Suprapubic skin (tissue), 4 donors: ENCODE data around the gene ZNF410. TPM values are rescaled to one million over a fixed set of nuclear protein-coding genes. Genes with fewer than 3 reads are reported as not detected.

ENCODE experiments used
- DNase-seq, 2 donors: peaks; one replicate each; pipeline ENCODE4 v3.0.0-alpha.2; 2019; ENCODE audit warnings: low spot score in 2 of 2
- H3K27ac ChIP-seq: fragments of 200-600 bp; sonication (generic); one replicate; pipeline ENCODE4 v1.5.1; 2019
- H3K27me3 ChIP-seq: fragments of 200-600 bp; sonication (generic); one replicate; pipeline ENCODE4 v1.5.1; 2019
- H3K36me3 ChIP-seq: fragments of 200-600 bp; sonication (generic); one replicate; pipeline ENCODE4 v1.5.1; 2019
- H3K4me1 ChIP-seq: fragments of 200-600 bp; sonication (generic); one replicate; pipeline ENCODE4 v1.5.1; 2019
- H3K4me3 ChIP-seq: fragments of 200-600 bp; sonication (generic); one replicate; pipeline ENCODE4 v1.5.1; 2019; ENCODE audit warnings: mild to moderate bottlenecking
- H3K9me3 ChIP-seq: fragments of 200-600 bp; sonication (generic); one replicate; pipeline ENCODE4 v1.5.1; 2019
- CTCF ChIP-seq, 2 donors: fragments of 200-600 bp in 1 of 2; fragments of 450-650 bp in 1 of 2; sonication (generic) in 1 of 2; IDR thresholded peaks; one replicate each; pipeline ENCODE4 v1.5.1; 2016 to 2019; ENCODE audit warnings: antibody characterized with exemption in 2 of 2, mild to moderate bottlenecking in 1 of 2, moderate library complexity in 1 of 2
- EP300 ChIP-seq: sonication (generic); formaldehyde crosslinking; IDR thresholded peaks from one replicate; pipeline ENCODE4 v1.6.1; 2017; ENCODE audit warnings: antibody characterized with exemption
- POLR2A ChIP-seq, 2 donors: fragments of 450-650 bp; IDR thresholded peaks; one replicate each; pipeline ENCODE4 v1.6.1; 2017; ENCODE audit warnings: antibody characterized with exemption in 2 of 2, mild to moderate bottlenecking in 2 of 2, moderate library complexity in 2 of 2
- POLR2AphosphoS5 ChIP-seq, 3 donors: sonication (generic); formaldehyde crosslinking; IDR thresholded peaks; one replicate each; pipeline ENCODE4 v1.6.1; 2017; ENCODE audit warnings: antibody characterized with exemption in 3 of 3
- WGBS: methylation state at CpG from one replicate; pipeline ENCODE4 v1.1.5; 2018; 5-methylcytosine and 5-hydroxymethylcytosine counted together
- total RNA-seq, 4 donors: library from RNA; depleted of rRNA; stranded (reverse); fragments of >200 nt; gene quantifications; one replicate each; pipeline ENCODE4 v1.1.0, GENCODE V29; 2016

The ZNF410 gene
- total RNA-seq, 4 donors from 2014 or later, result 51.9 to 71.2 (median 60.4) TPM

DNA sequence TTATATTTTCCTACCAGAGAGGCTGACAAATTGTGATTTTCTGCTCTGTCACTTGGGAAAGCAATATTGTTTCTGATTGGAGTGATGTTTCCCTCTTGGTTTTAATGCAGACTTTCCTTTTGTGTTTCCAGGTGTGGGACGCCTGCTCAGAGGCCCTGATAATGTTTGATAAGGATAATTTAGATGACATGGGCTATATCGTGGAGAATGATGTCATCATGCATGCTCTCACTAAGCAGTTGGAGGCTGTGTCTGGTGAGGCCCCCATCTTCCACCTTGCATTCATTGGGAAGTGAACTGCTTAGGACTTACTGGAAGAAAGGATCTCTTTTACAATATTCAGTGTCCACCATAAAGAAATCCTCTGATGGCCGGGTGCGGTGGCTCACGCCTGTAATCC lies 69.0 kb downstream of the ZNF410 start:
- no peaks in the 10 kb centered on the region for H3K9me3 ChIP-seq
- H3K4me1 ChIP-seq, result peaks cover 6% of the 10 kb centered on the region
- TF ChIP-seq CTCF (IDR thresholded peaks at IDR 0.05) (no peak), POLR2A (IDR thresholded peaks at IDR 0.05) (no peak), EP300 (no peak), POLR2AphosphoS5 (IDR thresholded peaks at IDR 0.05) (no peak)
- H3K27ac ChIP-seq, result no peak overlapping the region
- no peak overlapping the region for H3K4me3 ChIP-seq
- H3K36me3 ChIP-seq, result peaks cover 74% of the 10 kb centered on the region
- no peaks in the 10 kb centered on the region for H3K27me3 ChIP-seq
- 87% methylated on average over 5 of the region's 5 CpGs for WGBS
- no peak for DNase-seq

DNA sequence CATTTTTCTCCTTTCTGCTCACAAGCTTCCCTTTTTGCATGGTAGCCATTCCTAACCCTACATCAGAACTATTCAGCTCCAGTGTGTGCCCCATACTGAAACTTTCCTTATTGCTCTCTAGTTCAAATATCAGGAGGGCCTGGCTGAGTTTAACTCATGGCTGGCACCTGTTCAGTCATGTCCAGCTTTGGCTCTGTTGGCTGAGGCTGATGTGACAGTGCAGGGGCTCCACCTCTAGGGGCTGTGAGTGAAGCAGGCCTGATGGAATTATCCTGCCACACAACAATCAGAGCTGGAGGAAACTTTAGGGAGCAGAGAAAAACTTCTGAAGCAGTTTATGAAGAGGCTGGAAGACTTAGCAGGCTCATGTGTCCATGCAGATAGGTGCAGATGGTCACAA lies 71.9 kb downstream of the ZNF410 start:
- Histone ChIP-seq H3K27ac (no peak overlapping the region), H3K4me1 (no peaks in the 10 kb centered on the region), H3K9me3 (no peaks in the 10 kb centered on the region), H3K36me3 (peaks cover 95% of the 10 kb centered on the region), H3K4me3 (no peak overlapping the region), H3K27me3 (no peaks in the 10 kb centered on the region)
- no peak for DNase-seq
- TF ChIP-seq EP300 (no peak), POLR2A (IDR thresholded peaks at IDR 0.05) (no peak), CTCF (IDR thresholded peaks at IDR 0.05) (no peak), POLR2AphosphoS5 (IDR thresholded peaks at IDR 0.05) (no peak)

GRCh38 chr14:73961192-73961591 lies 74.5 kb downstream of the ZNF410 start:
- TF ChIP-seq EP300 (no peak), CTCF (IDR thresholded peaks at IDR 0.05) (no peak), POLR2AphosphoS5 (IDR thresholded peaks at IDR 0.05) (no peak), POLR2A (IDR thresholded peaks at IDR 0.05) (no peak)
- H3K27me3 ChIP-seq, result no peaks in the 10 kb centered on the region
- H3K4me3 ChIP-seq, result no peak overlapping the region
- WGBS, result 94% methylated on average over 12 of the region's 12 CpGs
- no peak for DNase-seq
- no peaks in the 10 kb centered on the region for H3K9me3 ChIP-seq
- no peaks in the 10 kb centered on the region for H3K4me1 ChIP-seq
- H3K36me3 ChIP-seq, result peaks cover 86% of the 10 kb centered on the region
- H3K27ac ChIP-seq, result no peak overlapping the region

DNA sequence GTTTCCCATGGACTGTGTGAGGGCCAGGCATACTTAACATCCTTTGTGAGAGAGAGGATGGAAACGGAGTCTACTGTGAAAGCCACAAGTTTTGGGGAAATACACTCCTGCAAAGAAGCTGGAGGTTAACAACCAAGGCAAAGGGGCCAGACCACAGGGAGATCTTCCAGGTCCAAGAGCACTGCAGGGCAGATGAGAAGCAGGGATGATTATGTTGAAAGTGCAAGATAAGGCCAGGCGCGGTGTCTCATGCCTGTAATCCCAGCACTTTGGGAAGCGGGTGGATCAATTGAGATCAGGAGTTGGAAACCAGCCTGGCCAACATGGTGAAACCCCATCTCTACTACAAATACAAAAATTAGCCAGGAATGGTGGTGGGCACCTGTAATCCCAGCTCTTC lies 78.6 kb downstream of the ZNF410 start:
- TF ChIP-seq POLR2AphosphoS5 (IDR thresholded peaks at IDR 0.05) (no peak), POLR2A (IDR thresholded peaks at IDR 0.05) (no peak), EP300 (no peak), CTCF (IDR thresholded peaks at IDR 0.05) (no peak)
- WGBS, result 92% methylated on average over 4 of the region's 4 CpGs
- no peak overlapping the region for H3K4me3 ChIP-seq
- no peak overlapping the region for H3K27ac ChIP-seq
- no peaks in the 10 kb centered on the region for H3K9me3 ChIP-seq
- no peaks in the 10 kb centered on the region for H3K4me1 ChIP-seq
- no peaks in the 10 kb centered on the region for H3K27me3 ChIP-seq
- no peak for DNase-seq
- H3K36me3 ChIP-seq, result peaks cover 77% of the 10 kb centered on the region

- 77% methylated on average over 2 of the region's 2 CpGs for WGBS
- Histone ChIP-seq H3K4me1 (no peaks in the 10 kb centered on the region), H3K36me3 (peaks cover 70% of the 10 kb centered on the region)
Measured at GRCh38 chr14:73968885-73969284, 82.2 kb downstream of the ZNF410 start.

More at GRCh38 chr14:73968885-73969284, 82.2 kb downstream of the ZNF410 start:
- Histone ChIP-seq H3K27ac (no peak overlapping the region), H3K4me3 (no peak overlapping the region), H3K27me3 (no peaks in the 10 kb centered on the region), H3K9me3 (no peaks in the 10 kb centered on the region)
- TF ChIP-seq POLR2AphosphoS5 (IDR thresholded peaks at IDR 0.05) (no peak), CTCF (IDR thresholded peaks at IDR 0.05) (no peak), EP300 (no peak), POLR2A (IDR thresholded peaks at IDR 0.05) (no peak)
- no peak for DNase-seq
